ENCODE measurements around the gene ORMDL2.

DNA sequence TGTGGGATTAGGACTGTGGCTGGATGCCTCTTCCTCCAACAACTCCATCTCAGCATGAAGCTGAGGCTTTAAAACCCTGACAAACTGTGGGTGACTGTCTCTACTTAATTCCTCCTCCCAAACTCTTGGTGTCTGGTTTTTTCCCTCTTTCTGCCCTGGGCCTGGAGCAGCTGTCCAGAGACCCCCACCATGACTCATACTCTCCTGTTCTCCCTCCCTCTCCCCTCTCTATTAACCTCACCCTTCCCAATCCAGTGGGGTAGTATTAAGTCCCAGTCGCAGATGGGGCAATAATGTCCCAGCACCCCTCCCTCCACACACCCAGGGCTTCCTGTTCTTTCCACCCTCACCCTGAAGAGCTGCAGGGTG is 13.6 kb downstream of the ORMDL2 start:
- no peak for TF ChIP-seq CTCF (IDR thresholded peaks at IDR 0.05; ENCODE audit: poor library complexity, severe bottlenecking)
- no peak for TF ChIP-seq TAF1 (IDR thresholded peaks at IDR 0.05; ENCODE audit: low read depth)
- TF ChIP-seq EP300 (conservative IDR thresholded peaks at IDR 0.05; ENCODE audit: poor library complexity, severe bottlenecking) = no peak
- no peak for TF ChIP-seq MXI1 (conservative IDR thresholded peaks at IDR 0.05; ENCODE audit: poor library complexity, severe bottlenecking)
- TF ChIP-seq POLR2AphosphoS5 (IDR thresholded peaks at IDR 0.05) = no peak
- TF ChIP-seq EZH2 (IDR thresholded peaks at IDR 0.05; ENCODE audit: borderline replicate concordance, insufficient read depth, low read length, poor library complexity, severe bottlenecking) = no peak
- TF ChIP-seq, protein P1, sequence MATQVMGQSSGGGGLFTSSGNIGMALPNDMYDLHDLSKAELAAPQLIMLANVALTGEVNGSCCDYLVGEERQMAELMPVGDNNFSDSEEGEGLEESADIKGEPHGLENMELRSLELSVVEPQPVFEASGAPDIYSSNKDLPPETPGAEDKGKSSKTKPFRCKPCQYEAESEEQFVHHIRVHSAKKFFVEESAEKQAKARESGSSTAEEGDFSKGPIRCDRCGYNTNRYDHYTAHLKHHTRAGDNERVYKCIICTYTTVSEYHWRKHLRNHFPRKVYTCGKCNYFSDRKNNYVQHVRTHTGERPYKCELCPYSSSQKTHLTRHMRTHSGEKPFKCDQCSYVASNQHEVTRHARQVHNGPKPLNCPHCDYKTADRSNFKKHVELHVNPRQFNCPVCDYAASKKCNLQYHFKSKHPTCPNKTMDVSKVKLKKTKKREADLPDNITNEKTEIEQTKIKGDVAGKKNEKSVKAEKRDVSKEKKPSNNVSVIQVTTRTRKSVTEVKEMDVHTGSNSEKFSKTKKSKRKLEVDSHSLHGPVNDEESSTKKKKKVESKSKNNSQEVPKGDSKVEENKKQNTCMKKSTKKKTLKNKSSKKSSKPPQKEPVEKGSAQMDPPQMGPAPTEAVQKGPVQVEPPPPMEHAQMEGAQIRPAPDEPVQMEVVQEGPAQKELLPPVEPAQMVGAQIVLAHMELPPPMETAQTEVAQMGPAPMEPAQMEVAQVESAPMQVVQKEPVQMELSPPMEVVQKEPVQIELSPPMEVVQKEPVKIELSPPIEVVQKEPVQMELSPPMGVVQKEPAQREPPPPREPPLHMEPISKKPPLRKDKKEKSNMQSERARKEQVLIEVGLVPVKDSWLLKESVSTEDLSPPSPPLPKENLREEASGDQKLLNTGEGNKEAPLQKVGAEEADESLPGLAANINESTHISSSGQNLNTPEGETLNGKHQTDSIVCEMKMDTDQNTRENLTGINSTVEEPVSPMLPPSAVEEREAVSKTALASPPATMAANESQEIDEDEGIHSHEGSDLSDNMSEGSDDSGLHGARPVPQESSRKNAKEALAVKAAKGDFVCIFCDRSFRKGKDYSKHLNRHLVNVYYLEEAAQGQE (IDR thresholded peaks at IDR 0.05; ENCODE audit: borderline replicate concordance) = no peak
- TF ChIP-seq SMC3 (conservative IDR thresholded peaks at IDR 0.05; ENCODE audit: poor library complexity) = no peak
